OCI-LY3 (cell line): ENCODE data around the gene EHD3.

Experiments used
- EZH2phosphoT487 ChIP-seq: fragments of 200-600 bp; shearing (Covaris generic); IDR thresholded peaks from 2 replicates; pipeline ENCODE4 v1.6.1; 2018; ENCODE audit warnings: antibody characterized with exemption, mixed run types, low read depth
- TF ChIP-seq, protein P1 (sequence below): fragments of 200-600, 300-600 bp; sonication (generic); IDR thresholded peaks from 2 replicates; pipeline ENCODE4 v1.5.1; 2014; ENCODE audit warnings: antibody characterized with exemption, low read length, low read depth

DNA sequence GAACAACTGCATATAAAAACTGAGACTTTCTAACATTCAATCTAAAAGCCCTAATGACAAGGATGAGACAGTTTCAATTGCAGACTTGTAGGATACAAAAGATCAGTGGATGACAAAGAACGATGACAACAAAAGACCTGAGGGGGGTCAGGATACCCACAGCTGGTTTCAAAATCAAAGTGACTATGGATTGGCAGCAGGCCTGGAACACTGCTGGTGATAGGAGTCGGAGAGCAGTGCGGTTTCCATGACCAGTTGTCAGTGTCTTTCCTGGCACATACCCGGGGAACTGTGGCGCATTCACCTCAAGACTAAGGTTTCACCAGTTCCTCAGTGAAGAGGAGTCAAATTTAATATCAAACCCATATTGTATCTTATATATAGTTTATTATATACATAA lies 42.0 kb downstream of the EHD3 start:
- TF ChIP-seq, protein P1, sequence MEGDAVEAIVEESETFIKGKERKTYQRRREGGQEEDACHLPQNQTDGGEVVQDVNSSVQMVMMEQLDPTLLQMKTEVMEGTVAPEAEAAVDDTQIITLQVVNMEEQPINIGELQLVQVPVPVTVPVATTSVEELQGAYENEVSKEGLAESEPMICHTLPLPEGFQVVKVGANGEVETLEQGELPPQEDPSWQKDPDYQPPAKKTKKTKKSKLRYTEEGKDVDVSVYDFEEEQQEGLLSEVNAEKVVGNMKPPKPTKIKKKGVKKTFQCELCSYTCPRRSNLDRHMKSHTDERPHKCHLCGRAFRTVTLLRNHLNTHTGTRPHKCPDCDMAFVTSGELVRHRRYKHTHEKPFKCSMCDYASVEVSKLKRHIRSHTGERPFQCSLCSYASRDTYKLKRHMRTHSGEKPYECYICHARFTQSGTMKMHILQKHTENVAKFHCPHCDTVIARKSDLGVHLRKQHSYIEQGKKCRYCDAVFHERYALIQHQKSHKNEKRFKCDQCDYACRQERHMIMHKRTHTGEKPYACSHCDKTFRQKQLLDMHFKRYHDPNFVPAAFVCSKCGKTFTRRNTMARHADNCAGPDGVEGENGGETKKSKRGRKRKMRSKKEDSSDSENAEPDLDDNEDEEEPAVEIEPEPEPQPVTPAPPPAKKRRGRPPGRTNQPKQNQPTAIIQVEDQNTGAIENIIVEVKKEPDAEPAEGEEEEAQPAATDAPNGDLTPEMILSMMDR: no peak
- TF ChIP-seq EZH2phosphoT487: no peak
